Mesenchymal stem cell (in vitro differentiated cells and primary cell): ENCODE data around the gene GOLGA8K.
"Not testable (repeated sequence)": the region's sequence is repeated elsewhere in the genome, so short reads cannot be mapped to it uniquely, and the experiment has no call there.

Source experiments
- DNase-seq: peaks from one replicate; pipeline ENCODE4 v3.0.0-alpha.2; 2013
- H2AFZ ChIP-seq: one replicate; pipeline ENCODE4 v1.6.1; 2013; ENCODE audit warnings: low read depth, mild to moderate bottlenecking, control low read depth, inconsistent platforms, low read length, moderate library complexity
- H2AK5ac ChIP-seq: 2 replicates; pipeline ENCODE4 v1.6.1; 2013; ENCODE audit warnings: low read length, moderate library complexity, mild to moderate bottlenecking, inconsistent platforms; ENCODE audit not compliant: severe bottlenecking
- H2BK120ac ChIP-seq: one replicate; pipeline ENCODE4 v1.6.1; 2013; ENCODE audit warnings: low read depth, mild to moderate bottlenecking, inconsistent platforms, low read length, moderate library complexity
- H2BK12ac ChIP-seq, 2 experiments: one replicate each; pipeline ENCODE4 v1.6.1; 2013; ENCODE audit warnings: inconsistent platforms in 2 of 2, low read length in 2 of 2, mild to moderate bottlenecking in 2 of 2, moderate library complexity in 2 of 2, control low read depth in 1 of 2
- H2BK15ac ChIP-seq: one replicate; pipeline ENCODE4 v1.6.1; 2013; ENCODE audit warnings: mild to moderate bottlenecking, low read depth, inconsistent platforms; ENCODE audit not compliant: poor library complexity, severe bottlenecking
- H2BK5ac ChIP-seq: 2 replicates; pipeline ENCODE4 v1.6.1; 2013; ENCODE audit warnings: low read depth, mild to moderate bottlenecking, low read length, control low read depth, inconsistent platforms; ENCODE audit not compliant: poor library complexity, severe bottlenecking
- H3K14ac ChIP-seq, 2 experiments: one replicate each; pipeline ENCODE4 v1.6.1; 2013; ENCODE audit warnings: inconsistent platforms in 2 of 2, low read length in 2 of 2, control low read depth in 1 of 2, mild to moderate bottlenecking in 1 of 2, moderate library complexity in 1 of 2
- H3K18ac ChIP-seq, 2 experiments: one replicate each; pipeline ENCODE4 v1.6.1; 2013; ENCODE audit warnings: inconsistent platforms in 2 of 2, low read length in 2 of 2, control low read depth in 1 of 2, low read depth in 1 of 2, mild to moderate bottlenecking in 1 of 2
- H3K23ac ChIP-seq, 2 experiments: one replicate each; pipeline ENCODE4 v1.6.1; 2013; ENCODE audit warnings: inconsistent platforms in 2 of 2, low read length in 2 of 2, mild to moderate bottlenecking in 2 of 2, moderate library complexity in 2 of 2, control low read depth in 1 of 2
- H3K27ac ChIP-seq: 2 replicates; pipeline ENCODE4 v1.5.1; 2013; ENCODE audit warnings: mild to moderate bottlenecking, moderate library complexity, low read length, control low read depth, inconsistent platforms; ENCODE audit not compliant: poor library complexity, severe bottlenecking
- H3K27me3 ChIP-seq, 2 experiments: 2 replicates each; pipeline versions ENCODE4 v1.6.1 to v1.7.0; 2013; ENCODE audit warnings: low read length in 2 of 2, mild to moderate bottlenecking in 2 of 2, moderate library complexity in 2 of 2, control low read depth in 1 of 2, inconsistent platforms in 1 of 2; ENCODE audit not compliant: control insufficient read depth in 1 of 2, insufficient read depth in 1 of 2
- H3K36me3 ChIP-seq, 2 experiments: 2 replicates each; pipeline versions ENCODE4 v1.6.1 to v1.7.0; 2013; ENCODE audit warnings: low read length in 2 of 2, control low read depth in 1 of 2, inconsistent platforms in 1 of 2, low read depth in 1 of 2, mild to moderate bottlenecking in 1 of 2; ENCODE audit not compliant: insufficient read depth in 2 of 2, control insufficient read depth in 1 of 2
- H3K4ac ChIP-seq, 2 experiments: one replicate each; pipeline ENCODE4 v1.6.1; 2013; ENCODE audit warnings: inconsistent platforms in 2 of 2, low read length in 2 of 2, mild to moderate bottlenecking in 2 of 2, moderate library complexity in 2 of 2, control low read depth in 1 of 2, low read depth in 1 of 2
- H3K4me1 ChIP-seq: 2 replicates; pipeline ENCODE4 v1.6.1; 2013; ENCODE audit warnings: low read depth, low read length, control low read depth; ENCODE audit not compliant: control insufficient read depth, insufficient read depth
- H3K4me2 ChIP-seq: 2 replicates; pipeline ENCODE4 v1.6.1; 2013; ENCODE audit warnings: low read length, mild to moderate bottlenecking, inconsistent platforms; ENCODE audit not compliant: poor library complexity, severe bottlenecking
- H3K4me3 ChIP-seq, 2 experiments: 2 replicates each; pipeline versions ENCODE4 v1.5.1 to v1.7.0; 2013; ENCODE audit warnings: low read length in 2 of 2, mild to moderate bottlenecking in 2 of 2, control low read depth in 1 of 2, low read depth in 1 of 2; ENCODE audit not compliant: insufficient read depth in 1 of 2
- H3K79me1 ChIP-seq: replicated peaks from 2 replicates; pipeline ENCODE4 v1.6.1; 2013; ENCODE audit warnings: mild to moderate bottlenecking, control low read depth, low read length, inconsistent platforms; ENCODE audit not compliant: poor library complexity, severe bottlenecking
- H3K9ac ChIP-seq: 2 replicates; pipeline ENCODE4 v1.7.0; 2013; ENCODE audit warnings: mild to moderate bottlenecking, low read length, moderate library complexity
- H3K9me3 ChIP-seq: 2 replicates; pipeline ENCODE4 v1.7.0; 2013; ENCODE audit warnings: mild to moderate bottlenecking, low read length; ENCODE audit not compliant: control insufficient read depth
- H4K8ac ChIP-seq: one replicate; pipeline ENCODE4 v1.6.1; 2013; ENCODE audit warnings: inconsistent platforms, mild to moderate bottlenecking, low read length, moderate library complexity
- H4K91ac ChIP-seq: one replicate; pipeline ENCODE4 v1.6.1; 2013; ENCODE audit warnings: mild to moderate bottlenecking, low read length, inconsistent platforms
- WGBS: methylation state at CpG from one replicate; pipeline ENCODE4 v1.1.7; 2013; ENCODE audit warnings: mixed read lengths; 5-methylcytosine and 5-hydroxymethylcytosine counted together

The GOLGA8K gene

GRCh38 chr15:32426511-32426910 is 23.4 kb upstream of the GOLGA8K start:
- H3K27ac ChIP-seq, H2BK5ac ChIP-seq, H3K9ac ChIP-seq, DNase-seq, H3K4me1 ChIP-seq, H2BK120ac ChIP-seq, H3K36me3 ChIP-seq, H3K4ac ChIP-seq, H3K18ac ChIP-seq, H3K4me2 ChIP-seq, H3K4me3 ChIP-seq, H2AFZ ChIP-seq, H3K23ac ChIP-seq, H2AK5ac ChIP-seq, H3K9me3 ChIP-seq, H3K27me3 ChIP-seq, H3K14ac ChIP-seq, H4K91ac ChIP-seq, H2BK12ac ChIP-seq, H3K79me1 ChIP-seq, H4K8ac ChIP-seq, H2BK15ac ChIP-seq: not testable (repeated sequence)
- no CpG with 5 or more reads among the region's 4 CpGs for WGBS

GRCh38 chr15:32407903-32408302 is 4.8 kb upstream of the GOLGA8K start:
- H3K9ac ChIP-seq, H3K4me1 ChIP-seq, H2AFZ ChIP-seq, H4K91ac ChIP-seq, H3K9me3 ChIP-seq, H2BK120ac ChIP-seq, H2BK12ac ChIP-seq, H3K27me3 ChIP-seq, H2BK5ac ChIP-seq, H3K36me3 ChIP-seq, H2BK15ac ChIP-seq, H3K27ac ChIP-seq, H3K79me1 ChIP-seq, DNase-seq, H4K8ac ChIP-seq, H3K4ac ChIP-seq, H3K4me3 ChIP-seq, H3K4me2 ChIP-seq, H3K18ac ChIP-seq, H3K14ac ChIP-seq, H2AK5ac ChIP-seq, H3K23ac ChIP-seq: not testable (repeated sequence)
- no CpG with 5 or more reads among the region's 3 CpGs for WGBS

- H3K23ac ChIP-seq, H2BK15ac ChIP-seq, H2BK120ac ChIP-seq, H2AK5ac ChIP-seq, H3K4me1 ChIP-seq, H3K79me1 ChIP-seq, DNase-seq, H3K18ac ChIP-seq, H3K4me3 ChIP-seq, H2BK5ac ChIP-seq, H4K91ac ChIP-seq, H3K4ac ChIP-seq, H3K4me2 ChIP-seq, H3K9ac ChIP-seq, H3K9me3 ChIP-seq, H3K14ac ChIP-seq, H3K27ac ChIP-seq, H3K27me3 ChIP-seq, H2BK12ac ChIP-seq, H3K36me3 ChIP-seq, H4K8ac ChIP-seq, H2AFZ ChIP-seq: not testable (repeated sequence)
- WGBS, result no CpG with 5 or more reads among the region's 8 CpGs
Measured at GRCh38 chr15:32396522-32396921, 6.6 kb downstream of the GOLGA8K start.

GRCh38 chr15:32394745-32395144 is 8.3 kb downstream of the GOLGA8K start:
- H2BK12ac ChIP-seq, H3K23ac ChIP-seq, H3K4me3 ChIP-seq, H3K27me3 ChIP-seq, H2BK15ac ChIP-seq, H2BK120ac ChIP-seq, H2BK5ac ChIP-seq, H4K91ac ChIP-seq, H3K4me2 ChIP-seq, H3K14ac ChIP-seq, H4K8ac ChIP-seq, DNase-seq, H2AK5ac ChIP-seq, H3K18ac ChIP-seq, H3K27ac ChIP-seq, H3K79me1 ChIP-seq, H3K9me3 ChIP-seq, H3K4me1 ChIP-seq, H3K9ac ChIP-seq, H3K36me3 ChIP-seq, H2AFZ ChIP-seq, H3K4ac ChIP-seq: not testable (repeated sequence)
- no CpG with 5 or more reads among the region's 5 CpGs for WGBS
